T-helper 22 cell (primary cell): ENCODE results near the gene SARS2.

ENCODE experiments used
- DNase-seq: peaks from one replicate; pipeline ENCODE4 v3.0.0-alpha.2; 2020; ENCODE audit warnings: low read depth

Gene SARS2

DNA sequence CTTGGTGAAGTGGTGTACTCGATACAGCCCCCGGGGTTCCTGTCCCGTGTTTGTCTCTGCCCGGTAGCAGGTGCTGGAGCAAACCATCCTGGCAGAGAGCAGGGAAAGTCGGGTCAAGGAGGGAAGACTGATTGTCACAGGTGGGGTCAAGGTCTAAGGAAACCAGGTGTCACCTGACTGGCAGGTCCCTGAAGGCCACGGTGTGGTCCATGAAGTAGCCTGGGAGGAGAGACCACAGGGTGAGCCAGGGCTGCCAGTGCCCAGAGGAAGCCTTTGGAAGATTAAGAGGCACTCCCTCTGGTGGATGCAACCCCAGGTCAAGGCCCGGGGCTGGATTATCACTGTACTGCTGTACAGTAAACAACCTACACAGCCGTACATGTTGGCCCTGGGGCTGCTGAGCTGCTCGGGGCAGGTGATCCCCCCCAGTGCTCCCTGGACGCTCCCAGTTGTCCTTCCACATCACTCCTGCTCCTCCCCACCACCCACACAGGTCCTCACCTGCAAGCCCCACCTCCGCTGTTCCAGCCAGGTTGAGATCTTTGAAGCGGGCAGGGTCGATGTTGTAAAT lies 12.6 kb downstream of the SARS2 start:
- DNase-seq: no peak

- DNase-seq: no peak
These were observed 13.0 kb downstream of the SARS2 start for GRCh38 chr19:38917516-38917915.

DNA sequence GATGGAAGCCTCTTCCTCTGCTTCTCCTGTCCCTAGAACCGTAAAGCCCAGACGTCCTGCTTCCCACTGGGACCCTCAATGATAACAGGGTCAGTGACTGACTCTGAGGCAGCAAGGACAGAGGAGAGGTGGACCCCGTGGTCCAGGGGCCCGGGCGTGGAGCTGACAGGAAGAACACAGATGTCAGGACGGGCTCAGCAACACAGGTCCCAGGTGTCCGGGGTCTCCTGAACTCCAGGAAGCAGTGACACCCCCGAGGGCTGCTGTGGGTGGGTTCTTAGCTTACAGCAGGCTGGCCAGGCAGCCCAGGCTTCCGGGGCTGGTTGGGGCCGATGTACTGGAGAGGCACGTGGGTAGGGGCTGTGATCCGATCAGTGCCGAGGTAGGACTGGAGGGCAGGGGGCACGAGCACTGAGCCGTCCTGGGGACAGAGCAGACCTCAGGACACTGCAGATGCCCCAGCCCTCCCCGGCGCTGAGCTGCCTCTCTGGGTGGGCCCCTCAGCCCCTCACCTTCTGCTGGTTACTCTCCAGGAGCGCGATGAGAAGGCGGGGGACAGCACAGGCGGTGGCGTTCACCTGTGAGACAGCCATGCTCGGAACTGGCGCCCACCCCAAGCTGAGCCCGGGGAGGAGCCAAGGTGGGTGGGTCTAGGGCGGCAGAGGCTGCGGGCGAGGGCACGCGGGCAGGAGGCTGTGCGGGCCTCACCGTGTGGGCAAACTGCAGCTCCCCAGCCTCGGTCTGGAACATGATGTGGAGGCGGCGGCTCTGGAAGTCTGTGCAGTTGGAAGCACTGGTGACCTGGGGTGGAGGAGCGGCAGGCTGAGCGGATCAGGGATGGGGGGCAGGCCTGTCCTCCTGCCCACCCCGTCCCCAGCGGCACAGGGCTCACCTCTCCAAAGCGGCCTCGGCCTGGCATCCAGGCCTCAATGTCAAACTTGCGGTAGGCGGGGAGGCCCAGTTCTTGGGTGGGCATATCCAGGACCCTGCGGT lies 14.9 kb downstream of the SARS2 start:
- DNase-seq: no peak

- no peak for DNase-seq
These were observed 16.6 kb downstream of the SARS2 start for GRCh38 chr19:38913958-38914357.

- no peak for DNase-seq
These were observed 17.7 kb downstream of the SARS2 start for GRCh38 chr19:38912600-38913514.

GRCh38 chr19:38911388-38912001 lies 19.1 kb downstream of the SARS2 start:
- DNase-seq: no peak

GRCh38 chr19:38910488-38910887 lies 20.1 kb downstream of the SARS2 start:
- DNase-seq: no peak

DNA sequence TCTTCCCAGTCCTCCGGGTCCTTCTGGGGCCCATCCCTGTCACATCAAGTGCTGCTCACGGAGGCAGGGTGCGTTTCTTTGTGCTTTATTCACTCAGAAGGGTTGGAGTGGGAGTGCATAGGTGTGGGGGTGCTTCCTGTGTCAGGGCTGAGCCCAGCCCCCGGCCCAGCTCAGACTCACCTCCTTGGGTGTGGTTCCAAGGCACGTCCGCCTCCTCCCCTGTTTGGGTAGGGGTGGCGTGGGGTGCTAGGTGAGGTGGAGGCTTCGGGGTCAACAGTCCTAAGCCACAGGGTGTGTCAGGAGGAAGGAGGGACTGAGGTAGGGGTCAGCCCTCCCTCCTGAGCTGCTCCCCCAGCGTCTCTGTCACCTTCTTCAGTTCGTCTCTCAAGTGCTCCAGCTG lies 21.7 kb downstream of the SARS2 start:
- DNase-seq: no peak

- DNase-seq: no peak
These were observed 22.9 kb downstream of the SARS2 start for GRCh38 chr19:38907670-38908069.

DNA sequence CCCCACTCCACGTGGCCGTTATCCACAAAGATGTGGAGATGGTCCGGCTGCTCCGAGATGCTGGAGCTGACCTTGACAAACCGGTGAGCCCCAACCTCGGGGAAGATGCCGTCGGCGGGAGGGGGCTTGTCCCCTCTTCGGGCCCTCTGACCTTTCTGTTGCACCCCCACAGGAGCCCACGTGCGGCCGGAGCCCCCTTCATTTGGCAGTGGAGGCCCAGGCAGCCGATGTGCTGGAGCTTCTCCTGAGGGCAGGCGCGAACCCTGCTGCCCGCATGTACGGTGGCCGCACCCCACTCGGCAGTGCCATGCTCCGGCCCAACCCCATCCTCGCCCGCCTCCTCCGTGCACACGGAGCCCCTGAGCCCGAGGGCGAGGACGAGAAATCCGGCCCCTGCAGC lies 23.3 kb downstream of the SARS2 start:
- no peak for DNase-seq

DNA sequence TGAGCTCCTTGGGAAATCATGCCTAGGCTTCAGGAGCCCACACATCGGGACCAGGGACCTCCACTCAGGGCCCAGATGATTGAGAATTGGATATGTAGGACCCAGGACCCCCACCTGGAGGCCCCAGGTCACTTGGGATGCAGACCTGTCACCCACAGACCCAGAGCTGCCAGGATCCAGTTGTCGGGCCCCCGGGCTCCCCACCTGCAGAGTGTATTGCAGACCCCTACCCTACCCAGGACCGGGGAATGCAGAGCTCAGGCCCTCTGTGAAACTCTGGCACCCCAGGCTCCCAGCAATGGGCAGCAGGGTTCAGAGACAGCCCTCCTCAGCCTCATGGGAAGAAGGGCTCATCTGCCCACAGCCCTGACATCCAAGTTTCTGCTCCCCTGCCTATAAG lies 24.9 kb downstream of the SARS2 start:
- no peak for DNase-seq

DNA sequence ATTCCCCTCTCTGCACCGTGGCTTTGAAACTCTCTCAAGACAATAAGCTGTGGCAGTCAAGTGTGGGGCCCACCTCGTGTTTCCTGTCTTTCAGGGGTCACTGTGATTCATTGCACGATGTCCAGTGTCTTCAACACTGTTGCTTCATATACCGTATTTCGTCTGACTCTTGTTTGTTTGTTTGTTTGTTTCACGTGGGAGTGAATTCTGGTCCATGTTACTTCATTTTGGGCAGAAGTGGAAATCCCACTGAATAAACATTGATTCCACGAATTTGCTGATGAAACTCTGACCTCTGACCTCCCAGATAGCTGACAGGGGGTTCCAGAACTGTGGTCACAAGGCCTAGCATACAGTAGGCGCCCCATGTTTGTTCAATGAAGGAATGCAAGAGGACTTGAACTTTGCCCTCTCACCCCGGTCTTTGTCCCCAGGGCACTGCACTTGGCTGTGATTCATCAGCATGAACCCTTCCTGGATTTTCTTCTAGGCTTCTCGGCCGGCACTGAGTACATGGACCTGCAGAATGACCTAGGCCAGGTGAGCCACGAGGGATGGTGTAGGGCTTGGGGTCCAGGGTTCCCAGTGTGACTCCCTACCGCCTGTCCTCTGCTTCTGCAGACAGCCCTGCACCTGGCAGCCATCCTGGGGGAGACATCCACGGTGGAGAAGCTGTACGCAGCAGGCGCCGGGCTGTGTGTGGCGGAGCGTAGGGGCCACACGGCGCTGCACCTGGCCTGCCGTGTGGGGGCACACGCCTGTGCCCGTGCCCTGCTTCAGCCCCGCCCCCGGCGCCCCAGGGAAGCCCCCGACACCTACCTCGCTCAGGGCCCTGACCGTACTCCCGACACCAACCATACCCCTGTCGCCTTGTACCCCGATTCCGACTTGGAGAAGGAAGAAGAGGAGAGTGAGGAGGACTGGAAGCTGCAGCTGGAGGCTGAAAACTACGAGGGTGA lies 25.7 kb downstream of the SARS2 start:
- no peak for DNase-seq

DNA sequence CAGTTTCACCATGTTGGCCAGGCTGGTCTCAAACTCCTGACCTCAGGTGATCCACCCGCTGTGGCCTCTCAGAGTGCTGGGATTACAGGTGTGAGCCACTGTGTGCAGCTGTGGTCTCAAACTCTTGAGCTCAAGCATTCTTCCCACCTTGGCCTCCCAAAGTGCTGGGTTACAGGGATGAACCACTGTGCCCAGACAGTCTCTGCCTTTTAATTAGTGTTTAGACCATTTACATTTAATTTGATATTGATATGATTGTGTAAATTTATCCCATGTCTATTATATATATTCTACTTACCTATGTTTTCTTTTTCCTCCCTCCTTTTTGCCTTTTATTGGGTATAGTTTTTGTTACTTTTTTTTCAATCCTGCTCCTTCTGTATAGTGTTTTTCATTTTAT lies 28.9 kb downstream of the SARS2 start:
- DNase-seq: no peak

GRCh38 chr19:38900743-38901190 lies 29.8 kb downstream of the SARS2 start:
- no peak for DNase-seq

DNA sequence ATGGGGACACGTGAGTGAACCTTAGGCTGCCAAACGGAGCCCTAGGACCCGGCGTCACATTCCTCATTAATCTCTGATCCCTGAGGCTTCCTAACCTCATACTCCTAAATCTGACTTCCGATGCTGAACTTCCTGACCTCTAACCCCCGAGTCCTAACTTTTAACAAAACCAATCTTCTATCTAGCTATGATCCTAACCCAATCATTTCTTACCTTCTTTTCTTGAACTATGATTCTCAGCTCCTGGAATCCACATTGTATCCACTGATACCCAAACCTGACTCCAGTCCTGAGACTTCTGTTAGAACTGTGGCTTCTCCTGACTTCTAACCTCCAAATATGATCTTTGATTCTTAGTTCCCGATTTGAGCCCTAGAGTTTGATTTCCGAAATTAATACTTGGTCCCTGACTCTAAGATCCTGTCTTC lies 30.3 kb downstream of the SARS2 start:
- no peak for DNase-seq

GRCh38 chr19:38899447-38900201 lies 30.9 kb downstream of the SARS2 start, which contains the start of the genes NFKBIB and SIRT2:
TSS of gene NFKBIB (plus strand) at chr19:38899969. CDS start at chr19:38900033, 64 bp downstream.
TSS of gene SIRT2 (minus strand) at chr19:38899618. CDS start at chr19:38899521, 97 bp downstream.
- DNase-seq: peak; percentile 100

DNA sequence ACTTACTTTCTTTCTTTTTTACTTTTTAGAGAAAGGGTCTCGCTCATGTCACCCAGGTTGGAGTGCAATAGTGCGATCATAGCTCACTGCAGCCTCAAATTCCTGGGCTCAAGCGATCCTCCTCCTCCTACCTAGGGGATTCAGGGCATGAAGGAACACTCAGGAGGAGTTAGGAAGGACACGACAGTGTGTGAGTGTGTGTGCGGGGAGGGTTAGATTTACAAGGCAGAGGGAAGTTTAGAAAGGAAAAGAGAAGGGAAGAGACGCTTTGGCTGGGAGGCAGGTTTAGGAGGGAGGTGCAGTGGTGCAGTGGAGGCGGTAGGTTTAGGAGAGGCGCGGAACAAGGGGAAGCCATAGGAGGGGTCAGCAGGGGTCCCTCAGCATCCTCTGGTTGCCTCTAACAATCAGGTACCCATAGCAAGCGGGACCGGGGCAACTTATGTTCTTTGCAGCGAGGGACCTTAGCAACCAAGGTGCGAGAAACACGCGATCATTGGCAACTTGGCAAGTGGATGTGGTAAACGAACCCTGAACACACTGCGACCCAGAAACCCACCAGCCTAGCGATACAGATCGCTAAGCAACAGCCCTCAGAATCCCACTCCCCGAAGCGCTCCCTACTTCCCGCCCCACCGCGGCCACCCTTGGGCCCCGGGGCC lies 31.6 kb downstream of the SARS2 start:
- DNase-seq: no peak

DNA sequence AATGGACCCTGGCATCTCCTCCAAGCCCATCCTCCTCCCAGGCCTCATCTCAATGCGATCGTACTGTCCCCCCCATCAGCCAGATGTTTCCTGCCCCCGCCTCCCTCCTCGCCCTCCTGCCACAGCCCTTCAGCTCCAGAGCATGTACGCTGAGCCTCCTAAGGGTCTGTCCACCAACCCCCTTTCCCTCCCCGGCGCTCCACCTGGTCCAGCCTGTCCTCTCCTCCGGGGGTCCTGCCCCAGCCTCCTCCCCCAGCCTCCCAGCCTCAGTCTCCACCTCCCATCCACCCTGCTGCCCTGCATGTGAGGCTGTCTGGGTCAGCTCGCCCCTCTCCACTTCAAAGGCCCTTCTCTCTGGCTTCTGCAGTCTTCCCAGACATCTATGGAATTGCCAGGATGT lies 35.6 kb downstream of the SARS2 start:
- no peak for DNase-seq

GRCh38 chr19:38893341-38893771 lies 37.2 kb downstream of the SARS2 start:
- no peak for DNase-seq
